WERI-Rb-1 (cell line): ENCODE results near the gene PLEKHJ1.

Source experiments
- DNase-seq: peaks from one replicate; pipeline ENCODE4 v3.0.0-alpha.2; 2020
- H3K27ac ChIP-seq: fragments of 250-450 bp; sonication (Bioruptor Pico); 2 replicates; pipeline ENCODE4 v1.5.1; 2020; ENCODE audit warnings: mild to moderate bottlenecking, moderate library complexity
- H3K27me3 ChIP-seq: fragments of 250-450 bp; sonication (Bioruptor Pico); 2 replicates; pipeline ENCODE4 v1.5.1; 2021; ENCODE audit warnings: mild to moderate bottlenecking, low read depth, moderate library complexity; ENCODE audit not compliant: insufficient read depth, severe bottlenecking
- H3K36me3 ChIP-seq: fragments of 250-450 bp; sonication (Bioruptor Pico); 2 replicates; pipeline ENCODE4 v1.5.1; 2020; ENCODE audit warnings: mild to moderate bottlenecking, moderate library complexity
- H3K4me3 ChIP-seq: 2 replicates; pipeline ENCODE4 v1.5.1; 2011; ENCODE audit warnings: low read depth, mild to moderate bottlenecking, control low read depth, low read length
- H3K9me3 ChIP-seq: fragments of 250-450 bp; sonication (Bioruptor Pico); 2 replicates; pipeline ENCODE4 v1.5.1; 2021; ENCODE audit warnings: mild to moderate bottlenecking, moderate library complexity; ENCODE audit not compliant: severe bottlenecking
- TF ChIP-seq, protein P1 (sequence below): IDR thresholded peaks from 2 replicates; pipeline ENCODE4 v1.5.1; 2011; ENCODE audit warnings: low read depth, mild to moderate bottlenecking, control low read depth, inconsistent platforms, low read length

Gene PLEKHJ1

GRCh38 chr19:2274931-2275535, 38.9 kb upstream of the PLEKHJ1 start:
- Histone ChIP-seq H3K27ac (peak overlapping the region; percentile 49), H3K27me3 (no peaks in the 10 kb centered on the region), H3K4me3 (no peak overlapping the region), H3K36me3 (peaks cover 31% of the 10 kb centered on the region), H3K9me3 (no peaks in the 10 kb centered on the region)
- DNase-seq = peak; percentile 85
- TF ChIP-seq, protein P1, sequence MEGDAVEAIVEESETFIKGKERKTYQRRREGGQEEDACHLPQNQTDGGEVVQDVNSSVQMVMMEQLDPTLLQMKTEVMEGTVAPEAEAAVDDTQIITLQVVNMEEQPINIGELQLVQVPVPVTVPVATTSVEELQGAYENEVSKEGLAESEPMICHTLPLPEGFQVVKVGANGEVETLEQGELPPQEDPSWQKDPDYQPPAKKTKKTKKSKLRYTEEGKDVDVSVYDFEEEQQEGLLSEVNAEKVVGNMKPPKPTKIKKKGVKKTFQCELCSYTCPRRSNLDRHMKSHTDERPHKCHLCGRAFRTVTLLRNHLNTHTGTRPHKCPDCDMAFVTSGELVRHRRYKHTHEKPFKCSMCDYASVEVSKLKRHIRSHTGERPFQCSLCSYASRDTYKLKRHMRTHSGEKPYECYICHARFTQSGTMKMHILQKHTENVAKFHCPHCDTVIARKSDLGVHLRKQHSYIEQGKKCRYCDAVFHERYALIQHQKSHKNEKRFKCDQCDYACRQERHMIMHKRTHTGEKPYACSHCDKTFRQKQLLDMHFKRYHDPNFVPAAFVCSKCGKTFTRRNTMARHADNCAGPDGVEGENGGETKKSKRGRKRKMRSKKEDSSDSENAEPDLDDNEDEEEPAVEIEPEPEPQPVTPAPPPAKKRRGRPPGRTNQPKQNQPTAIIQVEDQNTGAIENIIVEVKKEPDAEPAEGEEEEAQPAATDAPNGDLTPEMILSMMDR = peak; percentile 93

- Histone ChIP-seq H3K27me3 (no peaks in the 10 kb centered on the region), H3K27ac (no peak overlapping the region), H3K9me3 (no peaks in the 10 kb centered on the region), H3K36me3 (peaks cover 37% of the 10 kb centered on the region), H3K4me3 (no peak overlapping the region)
- DNase-seq = no peak
- TF ChIP-seq, protein P1 = no peak
Measured at GRCh38 chr19:2274185-2274711, 38.1 kb upstream of the PLEKHJ1 start.

GRCh38 chr19:2273356-2274184, 37.4 kb upstream of the PLEKHJ1 start:
- TF ChIP-seq, protein P1 = peak; percentile 89
- Histone ChIP-seq H3K4me3 (peak overlapping the region; percentile 21), H3K27me3 (no peaks in the 10 kb centered on the region), H3K27ac (peak overlapping the region; percentile 46), H3K36me3 (peaks cover 37% of the 10 kb centered on the region), H3K9me3 (no peaks in the 10 kb centered on the region)
- peak; percentile 89 for DNase-seq

DNA sequence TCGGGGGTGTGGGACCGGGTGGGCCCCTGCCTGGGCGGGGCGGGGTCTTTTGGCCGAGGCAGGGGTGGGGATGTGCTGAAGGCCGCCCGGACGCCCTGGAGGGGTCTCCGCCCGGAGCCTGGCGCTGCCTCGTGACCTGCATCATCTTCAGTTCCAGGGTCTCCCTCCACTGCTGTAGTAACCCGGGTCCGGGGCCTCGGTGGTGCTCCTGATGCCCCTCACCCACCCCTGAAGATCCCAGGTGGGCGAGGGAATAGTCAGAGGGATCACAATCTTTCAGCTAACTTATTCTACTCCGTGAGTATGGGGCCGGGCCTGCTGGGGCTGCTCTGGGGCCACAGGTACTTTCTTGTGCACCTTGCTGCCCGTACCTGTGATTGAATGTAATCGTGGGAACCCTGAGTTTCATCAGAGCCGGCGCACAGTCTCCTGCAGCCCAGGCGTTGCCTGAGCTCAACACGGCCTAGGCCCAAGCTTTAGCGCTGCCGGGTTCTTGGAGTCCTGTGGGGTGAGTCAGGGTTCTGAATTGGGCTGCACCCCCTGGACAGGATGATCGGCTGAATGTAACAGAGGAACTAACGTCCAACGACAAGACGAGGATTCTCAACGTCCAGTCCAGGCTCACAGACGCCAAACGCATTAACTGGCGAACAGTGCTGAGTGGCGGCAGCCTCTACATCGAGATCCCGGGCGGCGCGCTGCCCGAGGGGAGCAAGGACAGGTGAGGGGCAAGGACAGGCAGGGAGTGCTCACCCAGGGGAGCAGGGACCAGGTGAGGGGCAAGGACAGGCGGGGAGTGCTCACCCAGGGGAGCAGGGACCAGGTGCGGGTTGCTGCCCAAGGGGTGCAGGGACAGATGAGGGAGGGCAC, 35.3 kb upstream of the PLEKHJ1 start:
- TF ChIP-seq, protein P1 = no peak
- Histone ChIP-seq H3K36me3 (peaks cover 37% of the 10 kb centered on the region), H3K4me3 (peak overlapping the region; percentile 84), H3K27me3 (no peaks in the 10 kb centered on the region), H3K9me3 (no peaks in the 10 kb centered on the region), H3K27ac (peak overlapping the region; percentile 88)
- no peak for DNase-seq

DNA sequence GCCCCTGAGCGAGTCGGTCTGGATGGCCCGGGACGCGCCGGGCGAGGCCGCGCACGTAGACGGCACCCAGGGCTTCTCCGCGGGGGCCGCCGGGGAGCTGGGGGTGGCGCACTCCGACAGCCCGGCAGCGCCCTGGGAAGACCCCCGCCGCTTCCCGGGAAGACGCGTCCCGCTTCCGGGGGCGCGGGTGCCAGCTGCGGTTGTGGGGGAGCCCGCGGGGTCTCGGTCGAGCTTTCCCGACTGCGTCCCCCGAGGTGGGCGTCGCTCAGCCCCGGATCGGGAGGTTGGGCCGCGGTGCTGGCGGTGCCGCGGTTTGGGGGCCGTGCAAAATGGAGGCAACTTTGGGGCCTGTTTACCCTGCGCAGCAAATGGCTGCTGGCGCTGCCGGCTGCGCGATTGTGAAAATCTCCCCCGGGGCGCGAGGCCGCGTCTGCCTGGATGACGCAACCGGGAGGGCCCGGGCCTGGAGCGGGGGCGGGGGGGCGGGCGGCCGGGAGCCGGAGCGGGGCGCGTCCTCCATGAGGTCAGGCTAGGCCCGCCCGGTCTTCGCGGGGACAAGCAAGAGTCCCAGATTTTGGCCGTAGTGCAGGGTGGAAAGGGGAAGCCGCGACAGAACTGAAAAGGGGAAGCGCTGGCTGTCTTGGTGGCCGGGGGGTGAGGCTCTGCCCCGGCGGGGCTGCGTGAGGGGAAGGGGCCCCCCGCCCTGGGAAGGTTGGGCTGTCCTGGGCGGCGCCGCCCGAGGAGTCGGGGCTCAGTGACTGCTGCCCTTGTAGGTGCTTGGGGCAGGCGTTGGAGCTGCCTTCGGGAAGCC, 34.5 kb upstream of the PLEKHJ1 start:
- TF ChIP-seq, protein P1 = no peak
- peak; percentile 51 for DNase-seq
- H3K9me3 ChIP-seq = no peaks in the 10 kb centered on the region

More for the DNA sequence above, 34.5 kb upstream of the PLEKHJ1 start:
- Histone ChIP-seq H3K36me3 (peaks cover 37% of the 10 kb centered on the region), H3K27ac (peak overlapping the region; percentile 88), H3K27me3 (no peaks in the 10 kb centered on the region), H3K4me3 (peak overlapping the region; percentile 84)
